Vagina (tissue), 2 donors: ENCODE results near the gene SHANK3. TPM values are rescaled to one million over a fixed set of nuclear protein-coding genes. Genes with fewer than 3 reads are reported as not detected.

Experiments used
- DNase-seq, 2 donors: peaks; one replicate each; pipeline ENCODE4 v3.0.0-alpha.2; 2017; ENCODE audit errors: extremely low spot score in 2 of 2
- H3K27ac ChIP-seq: fragments of 200-600 bp; sonication (generic); one replicate; pipeline ENCODE4 v1.5.1; 2019
- H3K27me3 ChIP-seq: fragments of 200-600 bp; sonication (generic); one replicate; pipeline ENCODE4 v1.5.1; 2019
- H3K36me3 ChIP-seq, 2 donors: fragments of 200-600 bp; sonication (generic); one replicate each; pipeline ENCODE4 v1.5.1; 2017 to 2019
- H3K4me1 ChIP-seq: fragments of 200-600 bp; sonication (generic); one replicate; pipeline ENCODE4 v1.5.1; 2019
- H3K4me3 ChIP-seq, 2 donors: fragments of 200-600 bp; sonication (generic); 1 replicate in 1 of 2; 2 replicates in 1 of 2; pipeline ENCODE4 v1.5.1; 2016 to 2019
- H3K9me3 ChIP-seq: fragments of 200-600 bp; sonication (generic); one replicate; pipeline ENCODE4 v1.5.1; 2019
- CTCF ChIP-seq, 3 experiments: fragments of 450-650 bp in 2 of 3; fragments of 200-600 bp in 1 of 3; sonication (generic) in 1 of 3; IDR thresholded peaks; one replicate each; pipeline ENCODE4 v1.5.1; 2017 to 2019; ENCODE audit warnings: antibody characterized with exemption in 3 of 3, mild to moderate bottlenecking in 2 of 3, moderate library complexity in 2 of 3
- POLR2A ChIP-seq, 2 donors: fragments of 450-650 bp; IDR thresholded peaks; one replicate each; pipeline ENCODE4 v1.6.1; 2017; ENCODE audit warnings: antibody characterized with exemption in 2 of 2, mild to moderate bottlenecking in 2 of 2, moderate library complexity in 2 of 2
- POLR2AphosphoS5 ChIP-seq, 2 donors: sonication (generic); formaldehyde crosslinking; IDR thresholded peaks; one replicate each; pipeline ENCODE4 v1.9.0; 2017; ENCODE audit warnings: antibody characterized with exemption in 2 of 2, mild to moderate bottlenecking in 2 of 2, low read depth in 1 of 2; ENCODE audit not compliant: insufficient read depth in 1 of 2
- intact Hi-C: fragments of 100-400 bp; cut with DNase I; formaldehyde crosslinking; loops from one replicate; pipeline ENCODE4 v1.15.1; 2023
- total RNA-seq: library from RNA; depleted of rRNA; stranded (reverse); fragments of >200 nt; gene quantifications from one replicate; pipeline ENCODE4 v1.2.3, GENCODE V29; 2016

The SHANK3 gene
- total RNA-seq, 1 donor from 2014 or later: 20.4 TPM

DNA sequence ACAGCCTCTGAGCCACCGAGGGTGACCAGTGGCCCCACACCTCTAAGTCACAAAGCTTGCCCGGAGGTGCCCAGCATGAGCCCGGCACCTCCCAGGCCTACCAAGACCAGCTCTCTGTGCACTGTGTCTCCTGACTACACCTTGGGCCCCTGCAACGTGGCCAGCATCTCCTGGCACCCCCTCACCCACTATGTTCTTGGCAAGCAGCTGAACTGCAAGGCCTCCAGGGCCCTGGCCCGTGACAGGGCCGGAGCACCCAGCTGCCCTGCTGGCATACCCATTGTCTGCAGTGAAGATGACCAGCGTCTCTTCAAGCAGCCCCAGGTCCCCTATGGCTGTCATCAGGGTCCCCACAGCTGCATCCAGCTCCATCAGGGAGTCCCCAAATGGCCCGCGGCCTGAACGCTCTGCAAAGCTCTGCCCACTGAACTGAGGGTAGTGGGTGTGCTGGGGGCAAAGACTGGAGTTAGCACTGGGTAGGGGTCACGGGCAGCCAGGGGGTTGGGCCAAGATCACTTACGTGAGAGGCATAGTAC, 46.2 kb upstream of the SHANK3 start:
- H3K4me1 ChIP-seq: peaks cover 33% of the 10 kb centered on the region
- H3K27me3 ChIP-seq: no peaks in the 10 kb centered on the region
- no peaks in the 10 kb centered on the region for H3K9me3 ChIP-seq
- TF ChIP-seq CTCF (IDR thresholded peaks at IDR 0.05) (no peak), POLR2A (IDR thresholded peaks at IDR 0.05) (no peak)
- H3K36me3 ChIP-seq: no peaks in the 10 kb centered on the region
- no peak overlapping the region for H3K4me3 ChIP-seq
- intact Hi-C loops: no loop called here
- DNase-seq: peak; percentile 86 to 95
- no peak overlapping the region for H3K27ac ChIP-seq

GRCh38 chr22:50626850-50627641, 45.6 kb upstream of the SHANK3 start:
- TF ChIP-seq POLR2A (IDR thresholded peaks at IDR 0.05) (no peak), CTCF (IDR thresholded peaks at IDR 0.05) (no peak), POLR2AphosphoS5 (IDR thresholded peaks at IDR 0.05; ENCODE audit: insufficient read depth in 1 of 2, low read depth in 1 of 2) (no peak)
- Histone ChIP-seq H3K4me3 (peak overlapping the region; percentile 58 to 85), H3K4me1 (peaks cover 26% of the 10 kb centered on the region), H3K9me3 (no peaks in the 10 kb centered on the region), H3K27ac (peak overlapping the region; percentile 77), H3K36me3 (no peaks in the 10 kb centered on the region), H3K27me3 (no peaks in the 10 kb centered on the region)
- intact Hi-C loops: no loop called here
- DNase-seq: peak; percentile 83 to 95

DNA sequence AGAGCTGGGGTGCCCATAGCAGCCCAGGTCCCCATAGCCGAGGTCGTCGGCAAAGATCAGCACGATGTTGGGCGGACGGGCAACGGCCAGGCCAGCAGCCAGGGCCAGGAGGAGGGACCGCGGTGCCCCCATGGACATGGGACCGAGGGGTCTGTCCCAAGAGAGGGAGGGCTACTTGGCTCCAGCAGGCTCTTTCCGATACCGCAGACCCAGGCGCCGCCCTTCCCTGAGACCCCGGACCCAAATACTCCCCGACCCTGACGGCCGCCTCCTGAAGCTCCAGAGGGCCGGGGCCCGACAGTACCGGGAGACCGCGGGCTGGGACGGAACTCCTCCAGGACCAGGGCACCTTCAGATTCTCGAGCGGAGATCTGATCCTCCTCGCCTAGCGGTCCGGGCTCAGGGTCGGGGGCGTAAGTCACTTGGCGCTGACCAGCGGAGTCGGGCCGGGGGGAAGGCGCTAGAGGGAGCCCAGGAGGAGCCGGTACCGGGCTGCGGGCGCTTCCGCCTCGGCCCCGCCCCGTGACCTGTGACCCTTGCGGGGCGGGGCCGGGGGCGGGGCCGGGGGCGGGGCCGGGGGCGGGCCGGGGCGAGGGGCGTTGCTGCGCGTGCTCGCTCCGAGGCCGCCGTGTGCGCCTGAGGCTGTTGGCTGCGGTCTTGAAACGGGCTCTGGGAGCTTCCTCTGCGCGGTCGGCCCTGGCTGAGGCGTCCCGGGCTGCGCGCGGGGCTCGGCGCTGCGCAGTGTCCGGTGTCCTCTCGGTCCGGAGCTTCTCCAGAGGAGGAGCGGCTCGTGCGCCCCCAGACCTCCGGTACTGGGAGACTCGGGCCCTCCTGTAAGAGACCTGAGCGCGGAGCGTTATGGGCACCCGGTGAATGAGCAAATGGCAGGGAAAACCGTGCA, 44.7 kb upstream of the SHANK3 start, which contains the start of gene ARSA:
TSS of gene ARSA (minus strand) at position 511 of the 901 bp plus-strand sequence. CDS start at position 138, 373 bp downstream.
- Histone ChIP-seq H3K27me3 (no peaks in the 10 kb centered on the region), H3K4me3 (peak within 1 kb of the TSS; percentile 58 to 85), H3K4me1 (peaks cover 19% of the 10 kb centered on the region), H3K27ac (peak within 1 kb of the TSS; percentile 77), H3K36me3 (no peaks in the 10 kb centered on the region), H3K9me3 (no peaks in the 10 kb centered on the region)
- TF ChIP-seq POLR2A (IDR thresholded peaks at IDR 0.05) (peak in 1 of 2 donors; percentile 16), POLR2AphosphoS5 (IDR thresholded peaks at IDR 0.05; ENCODE audit: insufficient read depth in 1 of 2, low read depth in 1 of 2) (peak; percentile 20 to 69), CTCF (IDR thresholded peaks at IDR 0.05) (no peak)
- intact Hi-C loops: no loop called here
- DNase-seq: peak; percentile 90 to 96

GRCh38 chr22:50628543-50629134, 44.0 kb upstream of the SHANK3 start:
- H3K27me3 ChIP-seq: no peaks in the 10 kb centered on the region
- peaks cover 19% of the 10 kb centered on the region for H3K4me1 ChIP-seq
- no peaks in the 10 kb centered on the region for H3K9me3 ChIP-seq
- peak overlapping the region; percentile 57 for H3K27ac ChIP-seq
- peak overlapping the region; percentile 58 to 85 for H3K4me3 ChIP-seq
- intact Hi-C loops: no loop called here
- DNase-seq: peak in 1 of 2 donors; percentile 85
- no peak for TF ChIP-seq POLR2A (IDR thresholded peaks at IDR 0.05)
- H3K36me3 ChIP-seq: no peaks in the 10 kb centered on the region

DNA sequence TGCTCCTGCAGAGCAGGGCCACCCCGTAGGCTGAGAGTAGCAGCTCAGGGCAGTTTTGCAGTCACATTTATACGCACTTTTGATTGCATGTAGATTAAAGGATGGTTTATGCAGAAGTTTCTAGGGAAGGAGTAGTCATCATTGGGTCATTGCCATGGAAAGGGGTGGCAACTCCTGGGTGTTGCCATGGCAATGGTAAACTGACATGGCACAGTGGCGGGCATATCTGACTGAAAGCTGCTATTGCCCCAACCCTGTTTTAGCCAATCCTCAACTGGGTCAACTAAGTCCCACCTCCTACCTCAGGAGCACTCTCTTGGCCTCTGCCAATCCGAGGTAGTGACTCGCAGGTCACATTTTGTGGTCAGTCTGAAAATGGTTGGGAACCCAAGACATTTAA, 42.2 kb upstream of the SHANK3 start:
- Histone ChIP-seq H3K4me3 (no peak overlapping the region), H3K27ac (no peak overlapping the region), H3K4me1 (peaks cover 19% of the 10 kb centered on the region), H3K36me3 (no peaks in the 10 kb centered on the region), H3K9me3 (no peaks in the 10 kb centered on the region), H3K27me3 (no peaks in the 10 kb centered on the region)
- DNase-seq: no peak
- TF ChIP-seq CTCF (IDR thresholded peaks at IDR 0.05) (no peak), POLR2AphosphoS5 (IDR thresholded peaks at IDR 0.05; ENCODE audit: insufficient read depth in 1 of 2, low read depth in 1 of 2) (no peak), POLR2A (IDR thresholded peaks at IDR 0.05) (no peak)
- intact Hi-C loops: no loop called here
